Lung (tissue), 12 donors: ENCODE measurements around the gene GABRB1. TPM values are rescaled to one million over a fixed set of nuclear protein-coding genes. Genes with fewer than 3 reads are reported as not detected.

Experiments used
- ATAC-seq: fragments of 200-7000 bp; cut with Tn5 transposase; one replicate; pipeline ENCODE4 v1.9.1; 2020; ENCODE audit warnings: moderate number of reproducible peaks; ENCODE audit not compliant: insufficient read depth, low FRiP score
- DNase-seq, 3 donors: peaks; one replicate each; pipeline ENCODE4 v3.0.0-alpha.2; 2013 to 2017
- H3K27ac ChIP-seq, 2 donors: one replicate each; pipeline ENCODE4 v1.5.1; 2013; ENCODE audit warnings: mild to moderate bottlenecking in 2 of 2, moderate library complexity in 2 of 2, control low read depth in 1 of 2, inconsistent platforms in 1 of 2, low read depth in 1 of 2, low read length in 1 of 2
- H3K27me3 ChIP-seq, 3 donors: one replicate each; pipeline ENCODE4 v1.5.1; 2013; ENCODE audit warnings: low read length in 2 of 3; ENCODE audit not compliant: control insufficient read depth in 3 of 3, insufficient read depth in 3 of 3
- H3K36me3 ChIP-seq, 4 donors: one replicate each; pipeline ENCODE4 v1.5.1; 2013; ENCODE audit warnings: low read length in 4 of 4, mild to moderate bottlenecking in 1 of 4, moderate library complexity in 1 of 4; ENCODE audit not compliant: control insufficient read depth in 4 of 4, insufficient read depth in 4 of 4
- H3K4me1 ChIP-seq, 5 donors: one replicate each; pipeline ENCODE4 v1.5.1; 2013; ENCODE audit warnings: low read length in 5 of 5, mild to moderate bottlenecking in 2 of 5, moderate library complexity in 1 of 5; ENCODE audit not compliant: control insufficient read depth in 5 of 5, insufficient read depth in 5 of 5
- H3K4me3 ChIP-seq: one replicate; pipeline ENCODE4 v1.5.1; 2013; ENCODE audit warnings: mild to moderate bottlenecking, control low read depth, moderate library complexity
- H3K9ac ChIP-seq, 2 donors: one replicate each; pipeline ENCODE4 v1.5.1; 2013; ENCODE audit warnings: low read length in 2 of 2, control low read depth in 1 of 2; ENCODE audit not compliant: insufficient read depth in 1 of 2
- H3K9me3 ChIP-seq, 4 donors: one replicate each; pipeline ENCODE4 v1.5.1; 2013; ENCODE audit warnings: low read length in 3 of 4, mild to moderate bottlenecking in 1 of 4, moderate library complexity in 1 of 4; ENCODE audit not compliant: control insufficient read depth in 4 of 4, insufficient read depth in 3 of 4
- WGBS, 2 donors: extraction: QIAGEN DNeasy Blood & Tissue Kit; methylation state at CpG; one replicate each; pipeline ENCODE4 v1.1.7; 2013; 5-methylcytosine and 5-hydroxymethylcytosine counted together
- polyA plus RNA-seq, 2 donors: library from polyadenylated mRNA; stranded (reverse); fragments of 200-250 nt; gene quantifications; one replicate each; pipeline ENCODE4 v1.2.1, GENCODE V29; 2013
- total RNA-seq, 2 donors: library from RNA; depleted of rRNA in 1 of 2; stranded (reverse); fragments of >200 nt in 1 of 2; gene quantifications; one replicate each; pipeline ENCODE4 v1.2.1, GENCODE V29; 2014 to 2021
- TF ChIP-seq, protein P1 (sequence below): IDR thresholded peaks from 2 replicates; pipeline ENCODE4 v1.5.1; 2012; ENCODE audit warnings: mild to moderate bottlenecking; ENCODE audit errors: control extremely low read depth, extremely low read depth
- donor health status: control.
- donor health status: control.
- donor health status: Bipolar disorder and iron deficiency.
- donor health status: healthy.
- donor health status: DM: yes; HTN: yes; CAD: no.

GABRB1 gene
- total and polyA plus RNA-seq, 4 donors = 0.34 TPM; not detected in 3

DNA sequence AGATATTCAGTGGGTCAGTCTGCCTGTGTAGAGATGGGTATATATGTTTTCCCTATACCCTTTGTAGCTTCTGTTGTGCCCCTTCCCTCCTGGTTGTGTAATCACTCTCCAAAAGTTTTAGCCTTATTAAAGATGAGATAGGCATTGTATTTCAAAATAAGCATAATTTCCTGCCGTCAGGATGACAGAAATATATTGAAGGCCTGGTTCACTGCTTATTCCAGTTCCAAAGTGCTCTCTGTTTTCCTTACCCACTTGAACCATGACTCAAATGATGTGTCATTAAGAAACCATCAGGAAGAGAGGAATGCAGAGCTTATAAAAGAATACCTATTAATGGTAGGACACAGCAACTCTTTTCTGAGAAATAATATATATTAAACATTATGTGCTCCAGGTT, 178.5 kb downstream of the GABRB1 start:
- no peak for ATAC-seq
- Histone ChIP-seq H3K9me3 (no peaks in the 10 kb centered on the region), H3K27ac (no peak overlapping the region), H3K36me3 (no peaks in the 10 kb centered on the region), H3K4me1 (no peaks in the 10 kb centered on the region), H3K27me3 (no peaks in the 10 kb centered on the region), H3K4me3 (no peak overlapping the region), H3K9ac (no peak overlapping the region)
- 55 to 70% methylated on average over 1 of the region's 1 CpG for WGBS, 2 donors
- TF ChIP-seq, protein P1, sequence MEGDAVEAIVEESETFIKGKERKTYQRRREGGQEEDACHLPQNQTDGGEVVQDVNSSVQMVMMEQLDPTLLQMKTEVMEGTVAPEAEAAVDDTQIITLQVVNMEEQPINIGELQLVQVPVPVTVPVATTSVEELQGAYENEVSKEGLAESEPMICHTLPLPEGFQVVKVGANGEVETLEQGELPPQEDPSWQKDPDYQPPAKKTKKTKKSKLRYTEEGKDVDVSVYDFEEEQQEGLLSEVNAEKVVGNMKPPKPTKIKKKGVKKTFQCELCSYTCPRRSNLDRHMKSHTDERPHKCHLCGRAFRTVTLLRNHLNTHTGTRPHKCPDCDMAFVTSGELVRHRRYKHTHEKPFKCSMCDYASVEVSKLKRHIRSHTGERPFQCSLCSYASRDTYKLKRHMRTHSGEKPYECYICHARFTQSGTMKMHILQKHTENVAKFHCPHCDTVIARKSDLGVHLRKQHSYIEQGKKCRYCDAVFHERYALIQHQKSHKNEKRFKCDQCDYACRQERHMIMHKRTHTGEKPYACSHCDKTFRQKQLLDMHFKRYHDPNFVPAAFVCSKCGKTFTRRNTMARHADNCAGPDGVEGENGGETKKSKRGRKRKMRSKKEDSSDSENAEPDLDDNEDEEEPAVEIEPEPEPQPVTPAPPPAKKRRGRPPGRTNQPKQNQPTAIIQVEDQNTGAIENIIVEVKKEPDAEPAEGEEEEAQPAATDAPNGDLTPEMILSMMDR = no peak
- no peak for DNase-seq

DNA sequence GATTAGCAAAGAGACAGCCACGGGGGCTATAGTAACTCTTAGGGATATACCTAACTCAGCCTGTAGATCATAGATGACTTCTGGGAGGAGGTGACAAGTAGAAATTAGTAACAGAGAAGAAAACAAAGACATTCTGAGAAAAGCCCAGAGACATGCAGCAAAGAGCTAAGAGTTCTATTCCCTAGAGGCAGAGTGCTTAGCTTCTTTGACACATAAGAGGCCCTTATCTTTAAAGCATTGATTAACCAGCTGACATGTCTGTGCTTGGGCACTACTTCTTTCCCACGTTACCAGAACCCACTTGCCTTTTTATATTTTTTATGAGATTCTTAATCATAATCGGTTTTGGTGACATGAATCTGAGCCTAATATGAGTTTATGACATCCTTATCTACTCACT, 179.5 kb downstream of the GABRB1 start:
- TF ChIP-seq, protein P1 = no peak
- Histone ChIP-seq H3K27me3 (no peaks in the 10 kb centered on the region), H3K36me3 (no peaks in the 10 kb centered on the region), H3K4me1 (no peaks in the 10 kb centered on the region), H3K4me3 (no peak overlapping the region), H3K27ac (no peak overlapping the region), H3K9me3 (no peaks in the 10 kb centered on the region), H3K9ac (no peak overlapping the region)
- DNase-seq = no peak
- ATAC-seq = no peak
- WGBS, 2 donors = 40 to 60% methylated on average over 3 of the region's 3 CpGs

DNA sequence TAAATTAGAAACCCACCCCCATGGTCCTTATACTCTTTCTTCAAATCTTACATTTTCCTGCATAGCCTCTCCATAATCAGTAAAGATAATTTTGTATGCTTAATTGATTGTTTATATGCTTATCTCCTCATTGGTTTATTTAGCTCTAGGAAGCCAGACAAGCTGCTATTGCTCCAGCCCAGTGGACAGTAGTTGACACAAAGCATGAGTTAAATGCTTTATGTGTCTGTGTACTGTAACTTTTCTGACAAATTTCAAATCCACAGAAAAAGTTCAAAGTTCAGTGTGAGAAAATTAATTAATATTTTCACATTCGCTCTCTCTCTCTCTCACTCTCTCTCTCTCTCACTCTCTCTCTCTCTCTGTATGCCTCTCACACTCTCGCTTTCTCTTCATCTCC, 181.7 kb downstream of the GABRB1 start:
- Histone ChIP-seq H3K9me3 (no peaks in the 10 kb centered on the region), H3K4me3 (no peak overlapping the region), H3K9ac (no peak overlapping the region), H3K27ac (no peak overlapping the region), H3K36me3 (no peaks in the 10 kb centered on the region), H3K4me1 (no peaks in the 10 kb centered on the region), H3K27me3 (no peaks in the 10 kb centered on the region)
- WGBS, 2 donors = 77 to 87% methylated on average over 2 of the region's 2 CpGs
- TF ChIP-seq, protein P1 = no peak
- DNase-seq (peak in 1 of 3 donors; percentile 1), ATAC-seq (no peak)

DNA sequence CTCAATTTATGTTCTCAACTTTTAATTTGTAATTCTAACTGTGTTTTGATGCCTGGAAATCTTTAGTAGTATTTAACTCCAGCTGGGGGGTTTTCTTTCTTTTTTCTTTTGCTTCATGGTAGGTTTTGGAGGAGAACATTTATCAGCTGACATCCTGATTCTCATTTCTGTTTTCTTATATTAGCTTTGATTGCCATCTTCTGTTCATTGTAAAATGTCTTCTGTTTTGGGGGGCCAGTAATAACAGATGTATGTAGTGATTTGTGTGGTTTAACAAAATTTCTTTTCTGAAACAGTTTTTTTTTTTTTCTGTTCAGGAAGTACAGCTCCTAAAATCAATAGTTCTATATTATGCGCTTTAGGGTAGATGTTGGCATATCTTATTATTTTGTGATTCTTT, 182.2 kb downstream of the GABRB1 start:
- no peak for ATAC-seq
- Histone ChIP-seq H3K9me3 (no peaks in the 10 kb centered on the region), H3K4me3 (no peak overlapping the region), H3K27me3 (no peaks in the 10 kb centered on the region), H3K36me3 (no peaks in the 10 kb centered on the region), H3K27ac (no peak overlapping the region), H3K9ac (no peak overlapping the region), H3K4me1 (no peaks in the 10 kb centered on the region)
- no peak for DNase-seq
- TF ChIP-seq, protein P1 = no peak
- WGBS, 2 donors = 95 to 97% methylated on average over 1 of the region's 1 CpG
